ENCODE data around the gene ACCSL.

Gene ACCSL

GRCh38 chr11:44016131-44016530 is 31.6 kb upstream of the ACCSL start:
- no peaks in the 10 kb centered on the region for H4K20me1 ChIP-seq (ENCODE audit: insufficient read depth)
- no peaks in the 10 kb centered on the region for H3K4me1 ChIP-seq (ENCODE audit: low read depth, poor library complexity, severe bottlenecking)
- H3K27ac ChIP-seq = no peak overlapping the region
- no peaks in the 10 kb centered on the region for H3K36me3 ChIP-seq (ENCODE audit: insufficient read depth)
- H3K4me3 ChIP-seq (IDR thresholded peaks at IDR 0.05; ENCODE audit: insufficient read depth, low read depth, low read length) = no peak overlapping the region
- no peak for TF ChIP-seq CTCF (conservative IDR thresholded peaks at IDR 0.05; ENCODE audit: low read depth, low read length)
- H3K27me3 ChIP-seq (ENCODE audit: insufficient read depth, low read depth) = no peaks in the 10 kb centered on the region
- H2AFZ ChIP-seq (ENCODE audit: low read depth) = no peak overlapping the region
- H3K9ac ChIP-seq = no peak overlapping the region
- no peak overlapping the region for H3K4me2 ChIP-seq
- no peaks in the 10 kb centered on the region for H3K79me2 ChIP-seq (ENCODE audit: insufficient read depth, low read depth)

GRCh38 chr11:44016546-44017442 is 31.0 kb upstream of the ACCSL start:
- Histone ChIP-seq H3K4me3 (IDR thresholded peaks at IDR 0.05; ENCODE audit: insufficient read depth, low read depth, low read length) (no peak overlapping the region), H3K4me2 (no peak overlapping the region)

GRCh38 chr11:44017443-44018126 is 30.2 kb upstream of the ACCSL start:
- H3K9ac ChIP-seq = no peak overlapping the region
- H3K4me1 ChIP-seq (ENCODE audit: low read depth, poor library complexity, severe bottlenecking) = no peaks in the 10 kb centered on the region
- H3K36me3 ChIP-seq (ENCODE audit: insufficient read depth) = no peaks in the 10 kb centered on the region
- no peak overlapping the region for H2AFZ ChIP-seq (ENCODE audit: low read depth)
- H4K20me1 ChIP-seq (ENCODE audit: insufficient read depth) = no peaks in the 10 kb centered on the region
- TF ChIP-seq CTCF (conservative IDR thresholded peaks at IDR 0.05; ENCODE audit: low read depth, low read length) = no peak
- H3K27ac ChIP-seq = no peak overlapping the region
- H3K27me3 ChIP-seq (ENCODE audit: insufficient read depth, low read depth) = no peaks in the 10 kb centered on the region
- no peak overlapping the region for H3K4me2 ChIP-seq
- H3K79me2 ChIP-seq (ENCODE audit: insufficient read depth, low read depth) = no peaks in the 10 kb centered on the region
- no peak overlapping the region for H3K4me3 ChIP-seq (IDR thresholded peaks at IDR 0.05; ENCODE audit: insufficient read depth, low read depth, low read length)

More at GRCh38 chr11:44016546-44017442, 31.0 kb upstream of the ACCSL start:
- Histone ChIP-seq H3K36me3 (ENCODE audit: insufficient read depth) (no peaks in the 10 kb centered on the region), H2AFZ (ENCODE audit: low read depth) (no peak overlapping the region), H3K27me3 (ENCODE audit: insufficient read depth, low read depth) (no peaks in the 10 kb centered on the region), H3K4me1 (ENCODE audit: low read depth, poor library complexity, severe bottlenecking) (no peaks in the 10 kb centered on the region), H3K9ac (no peak overlapping the region), H3K27ac (no peak overlapping the region), H3K79me2 (ENCODE audit: insufficient read depth, low read depth) (no peaks in the 10 kb centered on the region), H4K20me1 (ENCODE audit: insufficient read depth) (no peaks in the 10 kb centered on the region)
- no peak for TF ChIP-seq CTCF (conservative IDR thresholded peaks at IDR 0.05; ENCODE audit: low read depth, low read length)

DNA sequence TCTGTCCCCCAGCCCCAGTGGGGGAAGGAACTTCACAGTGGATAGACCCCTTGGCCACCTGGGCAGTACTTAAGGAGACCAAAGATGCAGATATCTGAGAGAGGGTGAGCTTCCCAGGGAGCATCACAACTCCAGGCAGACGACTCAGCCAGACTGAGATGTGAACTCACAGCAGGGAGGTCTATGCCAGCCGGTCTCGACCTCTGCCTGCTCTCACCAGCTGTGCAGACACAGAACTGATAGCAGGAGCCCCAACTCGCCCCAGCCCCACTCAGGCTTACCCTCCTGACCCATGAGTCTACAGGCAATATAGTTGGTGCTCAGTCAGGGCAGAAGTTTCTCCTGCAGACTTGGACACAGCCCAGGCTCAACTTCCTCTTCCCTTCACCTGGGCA is 29.7 kb upstream of the ACCSL start:
- no peak overlapping the region for H3K9ac ChIP-seq
- no peaks in the 10 kb centered on the region for H3K27me3 ChIP-seq (ENCODE audit: insufficient read depth, low read depth)
- H3K4me3 ChIP-seq (IDR thresholded peaks at IDR 0.05; ENCODE audit: insufficient read depth, low read depth, low read length) = no peak overlapping the region
- no peak overlapping the region for H3K27ac ChIP-seq
- H2AFZ ChIP-seq (ENCODE audit: low read depth) = no peak overlapping the region
- H4K20me1 ChIP-seq (ENCODE audit: insufficient read depth) = no peaks in the 10 kb centered on the region
- no peaks in the 10 kb centered on the region for H3K79me2 ChIP-seq (ENCODE audit: insufficient read depth, low read depth)
- no peaks in the 10 kb centered on the region for H3K4me1 ChIP-seq (ENCODE audit: low read depth, poor library complexity, severe bottlenecking)
- TF ChIP-seq CTCF (conservative IDR thresholded peaks at IDR 0.05; ENCODE audit: low read depth, low read length) = no peak
- no peaks in the 10 kb centered on the region for H3K36me3 ChIP-seq (ENCODE audit: insufficient read depth)
- H3K4me2 ChIP-seq = no peak overlapping the region
